ENCODE results near the gene TMEM132C.

The TMEM132C gene

GRCh38 chr12:128685903-128686475 is 419.0 kb downstream of the TMEM132C start:
- no peak for DNase-seq (ENCODE audit: low read depth)
- no peak overlapping the region for H3K4me3 ChIP-seq (ENCODE audit: low read depth, low read length)
- TF ChIP-seq CTCF (conservative IDR thresholded peaks at IDR 0.05; ENCODE audit: low read depth, low read length), result no peak

GRCh38 chr12:128687851-128688250 is 420.9 kb downstream of the TMEM132C start:
- TF ChIP-seq CTCF (conservative IDR thresholded peaks at IDR 0.05; ENCODE audit: low read depth, low read length), result no peak
- no peak for DNase-seq (ENCODE audit: low read depth)
- H3K4me3 ChIP-seq (ENCODE audit: low read depth, low read length), result no peak overlapping the region

- DNase-seq (ENCODE audit: low read depth), result no peak
- H3K4me3 ChIP-seq (ENCODE audit: low read depth, low read length), result no peak overlapping the region
- no peak for TF ChIP-seq CTCF (conservative IDR thresholded peaks at IDR 0.05; ENCODE audit: low read depth, low read length)
Measured at GRCh38 chr12:128690641-128691040, 423.7 kb downstream of the TMEM132C start.

GRCh38 chr12:128693115-128693514 is 426.1 kb downstream of the TMEM132C start:
- DNase-seq (ENCODE audit: low read depth), result no peak
- TF ChIP-seq CTCF (conservative IDR thresholded peaks at IDR 0.05; ENCODE audit: low read depth, low read length), result no peak
- H3K4me3 ChIP-seq (ENCODE audit: low read depth, low read length), result no peak overlapping the region

GRCh38 chr12:128693771-128694170 is 426.8 kb downstream of the TMEM132C start:
- no peak for DNase-seq (ENCODE audit: low read depth)
- no peak overlapping the region for H3K4me3 ChIP-seq (ENCODE audit: low read depth, low read length)
- TF ChIP-seq CTCF (conservative IDR thresholded peaks at IDR 0.05; ENCODE audit: low read depth, low read length), result no peak

GRCh38 chr12:128694445-128694844 is 427.5 kb downstream of the TMEM132C start:
- TF ChIP-seq CTCF (conservative IDR thresholded peaks at IDR 0.05; ENCODE audit: low read depth, low read length), result no peak
- no peak for DNase-seq (ENCODE audit: low read depth)
- H3K4me3 ChIP-seq (ENCODE audit: low read depth, low read length), result no peak overlapping the region

GRCh38 chr12:128695697-128696096 is 428.7 kb downstream of the TMEM132C start:
- no peak for TF ChIP-seq CTCF (conservative IDR thresholded peaks at IDR 0.05; ENCODE audit: low read depth, low read length)
- no peak for DNase-seq (ENCODE audit: low read depth)
- no peak overlapping the region for H3K4me3 ChIP-seq (ENCODE audit: low read depth, low read length)
